Ureter (tissue), 1 donor: Measurements from ENCODE around the gene MOCOS. TPM values are rescaled to one million over a fixed set of nuclear protein-coding genes. Genes with fewer than 3 reads are reported as not detected.

Experiments used
- DNase-seq: peaks from one replicate; pipeline ENCODE4 v3.0.0-alpha.2; 2020; ENCODE audit warnings: low spot score
- total RNA-seq: library from RNA; stranded (reverse); gene quantifications from one replicate; pipeline ENCODE4 v1.2.4, GENCODE V29; 2023
- donor health status: DM: yes; HTN: yes; CAD: no.

The MOCOS gene
- total RNA-seq, 1 donor from 2014 or later: 38.0 TPM

DNA sequence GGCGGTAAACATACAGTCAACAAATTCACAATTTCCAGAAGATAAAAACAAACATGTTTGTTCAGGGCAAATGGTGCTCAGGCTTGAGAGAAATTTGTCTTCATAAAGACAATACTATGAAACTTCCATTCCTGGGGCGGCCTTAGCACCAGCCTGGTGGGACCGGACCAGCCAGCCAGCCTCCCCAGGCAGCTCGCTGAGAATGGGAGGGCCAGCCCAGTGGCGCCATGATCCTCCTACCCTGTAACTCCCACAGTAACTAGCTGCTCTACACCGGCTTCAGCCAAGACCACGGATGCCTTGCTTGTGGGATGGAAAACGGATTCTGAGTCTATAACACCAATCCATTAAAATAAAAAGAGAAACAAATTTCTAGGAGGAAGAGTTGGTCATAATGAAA lies 86.0 kb downstream of the MOCOS start:
- DNase-seq: no peak

GRCh38 chr18:36274083-36274715 lies 86.9 kb downstream of the MOCOS start:
- no peak for DNase-seq

DNA sequence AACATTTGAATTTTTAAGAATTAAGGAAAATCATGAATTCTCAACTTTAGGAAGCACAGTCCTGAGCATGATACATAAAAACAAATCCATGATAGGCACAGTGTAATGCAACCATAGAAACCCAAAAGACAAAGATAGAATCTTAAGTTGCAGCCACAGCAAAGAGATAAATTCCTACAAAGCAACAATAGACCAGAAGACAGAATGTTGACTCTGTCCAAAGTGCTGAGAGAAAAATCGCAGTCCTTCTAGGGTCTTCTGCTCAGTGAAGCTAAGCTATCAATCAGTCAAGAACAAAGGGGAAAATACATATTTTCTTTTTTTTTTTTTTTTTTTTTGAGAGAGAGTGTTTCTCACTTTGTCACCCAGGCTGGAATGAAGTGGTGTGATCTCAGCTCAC lies 88.3 kb downstream of the MOCOS start:
- DNase-seq: no peak

GRCh38 chr18:36279001-36279400 lies 91.7 kb downstream of the MOCOS start:
- no peak for DNase-seq

GRCh38 chr18:36281936-36282335 lies 94.6 kb downstream of the MOCOS start:
- no peak for DNase-seq

GRCh38 chr18:36283448-36283847 lies 96.2 kb downstream of the MOCOS start:
- DNase-seq: no peak

- DNase-seq: no peak
Measured at GRCh38 chr18:36284268-36284667, 97.0 kb downstream of the MOCOS start.

- DNase-seq: no peak
Measured at GRCh38 chr18:36284671-36285295, 97.5 kb downstream of the MOCOS start.

- DNase-seq: no peak
Measured at GRCh38 chr18:36287653-36288052, 100.4 kb downstream of the MOCOS start.

GRCh38 chr18:36288689-36289088 lies 101.4 kb downstream of the MOCOS start:
- DNase-seq: no peak

- DNase-seq: no peak
Measured at GRCh38 chr18:36294031-36294430, 106.7 kb downstream of the MOCOS start.

DNA sequence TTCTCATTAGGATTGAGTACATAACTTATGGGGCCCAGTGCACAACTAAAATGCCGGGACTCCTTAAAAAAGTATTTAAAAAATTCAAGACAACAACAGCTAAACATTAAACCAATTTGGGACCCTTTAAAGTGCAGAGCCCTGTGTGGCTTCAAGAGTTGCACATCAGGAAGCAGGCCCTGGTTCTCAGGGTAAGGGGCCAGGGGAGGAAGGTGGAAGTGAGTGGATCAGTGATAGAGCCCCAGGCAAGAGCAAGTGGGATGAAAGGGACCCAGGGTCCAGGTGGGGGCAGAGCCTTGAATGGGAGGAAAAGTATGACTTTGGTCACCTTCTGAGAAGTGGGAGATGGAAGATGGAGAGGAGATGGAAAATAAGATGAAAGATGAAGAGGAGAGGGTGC lies 107.9 kb downstream of the MOCOS start:
- no peak for DNase-seq

DNA sequence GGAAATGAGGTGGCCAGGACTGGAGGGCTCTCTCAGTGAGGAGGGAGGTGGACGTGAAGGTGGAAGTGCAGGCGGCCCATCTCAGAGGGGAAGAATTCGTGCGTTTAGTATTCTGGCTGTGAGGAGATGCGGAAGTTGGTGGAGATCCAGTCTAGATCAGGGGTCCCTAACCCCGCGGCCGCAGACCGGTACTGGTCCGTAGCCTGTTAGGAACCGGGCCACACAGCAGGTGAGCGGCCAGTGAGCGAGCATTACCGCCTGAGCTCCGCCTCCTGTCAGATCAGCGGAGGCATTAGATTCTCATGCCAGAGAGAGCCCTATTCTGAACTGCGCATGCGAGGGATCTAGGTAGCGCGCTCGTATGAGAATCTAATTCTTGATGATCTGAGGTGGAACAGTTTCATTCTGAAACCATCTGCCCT lies 108.6 kb downstream of the MOCOS start:
- no peak for DNase-seq

DNA sequence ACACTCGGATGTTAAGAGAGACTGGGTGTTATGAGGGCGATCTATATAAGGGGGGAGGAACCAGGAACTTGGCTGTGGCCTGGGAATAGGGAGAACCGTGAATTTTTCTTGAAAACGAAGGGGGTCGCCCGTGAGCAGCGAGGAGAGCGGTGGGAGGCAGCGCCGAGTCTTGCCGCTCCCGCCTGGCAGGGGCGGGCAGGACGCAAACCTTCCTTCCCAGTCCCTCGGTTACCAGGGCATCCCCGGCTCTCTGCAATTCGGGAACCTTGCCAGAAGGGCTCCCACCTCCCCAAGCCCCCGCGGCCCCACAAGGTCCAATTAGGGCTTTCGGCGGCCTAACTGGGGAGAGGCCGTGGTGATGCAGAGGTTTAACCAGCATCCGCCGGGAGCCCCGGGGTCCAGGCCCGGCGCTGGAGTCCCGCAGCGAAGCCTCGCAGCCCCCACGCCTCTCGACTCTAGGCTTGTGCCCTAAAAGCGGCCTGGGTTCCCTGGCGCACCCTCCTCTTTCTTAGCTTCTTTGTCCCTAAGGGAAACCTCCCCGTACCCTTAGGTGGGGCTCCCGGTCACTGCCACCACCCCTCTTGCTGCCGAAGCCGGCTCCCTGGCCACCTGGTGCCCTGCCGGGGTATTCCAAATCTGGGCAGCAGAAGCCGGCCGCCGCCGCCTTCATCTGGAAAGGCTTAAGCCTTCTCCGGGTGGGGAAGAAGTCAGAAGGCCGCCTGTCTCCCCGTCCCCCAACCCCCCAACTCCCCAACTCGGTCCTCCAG lies 109.5 kb downstream of the MOCOS start:
- peak; percentile 78 for DNase-seq

DNA sequence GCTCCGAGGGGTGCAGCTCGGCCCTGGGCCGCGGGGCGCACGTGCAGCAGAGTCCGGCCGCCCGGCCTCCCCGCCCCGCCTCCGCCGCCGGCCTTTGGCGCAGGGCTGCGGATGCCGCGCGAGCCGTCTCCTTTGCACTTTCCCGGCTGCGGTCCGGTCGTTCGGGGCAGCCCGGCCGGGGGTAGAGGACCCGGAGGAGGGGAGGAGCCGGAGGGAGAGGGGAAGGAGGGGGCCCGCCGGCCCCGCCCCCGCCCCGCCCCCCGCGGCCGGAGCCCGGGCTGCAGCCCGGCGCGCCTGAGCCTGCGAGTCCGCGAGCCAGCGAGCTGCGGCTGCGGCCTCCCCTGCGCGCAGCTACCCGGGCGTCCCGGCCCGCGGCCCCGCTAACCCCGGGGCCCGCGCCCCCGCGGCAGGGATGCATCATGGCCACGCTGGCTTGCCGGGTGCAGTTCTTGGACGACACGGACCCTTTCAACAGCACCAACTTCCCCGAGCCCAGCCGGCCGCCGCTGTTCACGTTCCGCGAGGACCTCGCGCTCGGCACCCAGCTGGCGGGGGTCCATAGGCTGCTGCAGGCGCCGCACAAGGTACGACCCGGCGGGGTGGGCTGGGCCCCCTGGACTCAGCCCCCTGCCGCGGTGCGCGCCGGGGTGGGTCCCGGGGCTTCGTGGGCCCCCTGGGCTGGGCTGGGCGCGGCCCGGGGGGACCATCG lies 110.3 kb downstream of the MOCOS start, which contains the start of gene FHOD3:
Gene FHOD3 (plus strand): TSS at position 297 of the 709 bp plus-strand sequence. CDS start 123 bp downstream, at position 420.
- peak; percentile 66 for DNase-seq

DNA sequence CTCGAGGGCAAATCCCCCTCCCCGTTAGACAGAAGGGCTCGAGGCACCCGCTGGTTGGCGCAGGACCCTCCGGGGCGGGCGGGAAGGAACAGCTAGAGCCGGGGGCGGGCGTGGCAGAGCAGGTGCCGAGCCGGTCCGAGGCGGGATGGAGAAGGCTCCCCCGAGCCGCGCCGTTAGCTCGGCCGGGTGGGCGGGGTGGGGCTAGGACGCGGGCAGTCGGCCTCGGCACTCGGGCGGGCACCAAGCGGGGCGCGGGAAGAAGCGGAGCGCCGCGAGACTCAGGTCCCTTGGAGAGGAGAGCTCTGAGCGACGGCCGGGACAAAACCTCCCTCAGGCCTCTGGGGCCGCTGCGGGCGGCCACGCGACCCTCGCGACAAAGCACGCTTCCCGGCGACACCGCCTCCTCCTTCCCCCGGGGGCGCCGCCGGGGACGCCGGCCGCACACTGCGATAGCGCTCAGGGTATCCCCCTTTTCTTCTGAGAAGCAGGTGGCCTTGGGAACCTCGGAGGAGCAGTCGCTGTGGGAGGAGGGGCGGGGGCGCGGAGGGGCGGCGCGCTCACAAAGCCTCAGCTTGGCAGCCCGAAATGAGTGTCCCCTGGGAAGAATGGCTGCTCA lies 110.9 kb downstream of the MOCOS start:
- DNase-seq: no peak

DNA sequence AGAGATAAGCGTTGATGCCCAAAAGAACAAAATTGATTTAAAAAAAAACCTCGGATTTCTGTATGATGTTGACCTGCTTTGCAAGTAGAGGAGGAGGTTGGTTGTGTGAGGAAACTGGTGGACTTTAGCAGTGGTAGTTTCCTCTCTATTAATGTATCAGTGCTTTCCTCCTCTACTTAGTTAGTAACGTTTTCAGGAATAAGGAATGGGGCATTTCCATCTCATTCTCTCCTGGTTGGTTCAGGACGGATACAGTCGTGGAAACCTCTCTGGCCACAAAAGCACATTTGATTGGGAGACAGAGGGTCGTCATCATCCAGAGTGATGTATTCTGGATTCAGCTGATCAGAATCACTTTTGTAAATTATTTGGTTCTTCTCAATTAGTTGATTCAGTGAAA lies 111.7 kb downstream of the MOCOS start:
- no peak for DNase-seq

- no peak for DNase-seq
Measured at GRCh38 chr18:36300211-36300610, 112.9 kb downstream of the MOCOS start.

DNA sequence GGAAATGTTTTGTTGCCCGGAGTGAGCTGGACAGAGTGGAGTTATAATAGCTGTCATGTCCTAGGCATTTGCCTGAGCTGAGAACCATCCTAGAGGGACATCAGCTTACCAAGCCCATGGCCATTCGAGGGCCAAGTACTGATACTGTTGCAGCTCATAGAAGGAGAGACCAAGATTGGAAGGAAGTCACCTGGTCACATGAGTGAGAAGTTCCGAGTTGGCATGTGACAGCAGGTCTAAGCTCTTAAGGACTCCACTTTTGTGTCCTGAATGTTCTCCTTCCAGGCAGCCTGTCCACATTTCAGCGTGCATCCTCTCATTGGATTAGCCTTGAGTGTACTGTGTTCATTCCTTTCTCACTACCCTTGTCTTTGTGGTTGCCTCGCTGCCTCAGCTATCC lies 114.6 kb downstream of the MOCOS start:
- no peak for DNase-seq

GRCh38 chr18:36302676-36303075 lies 115.4 kb downstream of the MOCOS start:
- no peak for DNase-seq

GRCh38 chr18:36303211-36303844 lies 116.0 kb downstream of the MOCOS start:
- no peak for DNase-seq
